ENCODE data around the gene DYNC1I1.

DYNC1I1 gene

GRCh38 chr7:95772298-95772770, at the start of gene DYNC1I1:
Gene DYNC1I1, plus strand, starts transcription at chr7:95772554. Its CDS starts 32,176 bp downstream, at chr7:95804730.
- peak; percentile 64 for DNase-seq

GRCh38 chr7:95723583-95724180, 48.7 kb upstream of the DYNC1I1 start:
- peak; percentile 22 for DNase-seq

- DNase-seq: no peak
Observed at GRCh38 chr7:95725205-95725604, 47.1 kb upstream of the DYNC1I1 start.

- no peak for DNase-seq
Observed at GRCh38 chr7:95730493-95731280, 41.7 kb upstream of the DYNC1I1 start.

- no peak for DNase-seq
Observed at GRCh38 chr7:95736635-95737034, 35.7 kb upstream of the DYNC1I1 start.

GRCh38 chr7:95737828-95738505, 34.4 kb upstream of the DYNC1I1 start:
- no peak for DNase-seq

GRCh38 chr7:95749044-95749443, 23.3 kb upstream of the DYNC1I1 start:
- no peak for DNase-seq

GRCh38 chr7:95749515-95749914, 22.8 kb upstream of the DYNC1I1 start:
- no peak for DNase-seq

GRCh38 chr7:95753440-95753839, 18.9 kb upstream of the DYNC1I1 start:
- no peak for DNase-seq

GRCh38 chr7:95755277-95755934, 16.9 kb upstream of the DYNC1I1 start:
- DNase-seq: no peak

GRCh38 chr7:95758187-95758586, 14.2 kb upstream of the DYNC1I1 start:
- DNase-seq: no peak

- no peak for DNase-seq
Observed at GRCh38 chr7:95766086-95766485, 6.3 kb upstream of the DYNC1I1 start.

- no peak for DNase-seq
Observed at GRCh38 chr7:95766657-95767056, 5.7 kb upstream of the DYNC1I1 start.

GRCh38 chr7:95772771-95773581, 622 bp downstream of the DYNC1I1 start:
- no peak for DNase-seq

GRCh38 chr7:95776561-95777185, 4.3 kb downstream of the DYNC1I1 start:
- DNase-seq: no peak

- DNase-seq: no peak
Observed at GRCh38 chr7:95777269-95777668, 4.9 kb downstream of the DYNC1I1 start.

- DNase-seq: no peak
Observed at GRCh38 chr7:95780665-95781064, 8.3 kb downstream of the DYNC1I1 start.

- no peak for DNase-seq
Observed at GRCh38 chr7:95781961-95782586, 9.7 kb downstream of the DYNC1I1 start.

- DNase-seq: no peak
Observed at GRCh38 chr7:95784796-95785195, 12.4 kb downstream of the DYNC1I1 start.

- DNase-seq: no peak
Observed at GRCh38 chr7:95788258-95788657, 15.9 kb downstream of the DYNC1I1 start.

- no peak for DNase-seq
Observed at GRCh38 chr7:95788884-95789283, 16.5 kb downstream of the DYNC1I1 start.

Measured in fibroblast of skin of right biceps (primary cell).